GM21786 (cell line): ENCODE results near the gene RAP1GAP2.

Experiments used
- ATAC-seq: cut with Tn5 transposase; IDR thresholded peaks from one replicate; pipeline ENCODE4 v1.9.1; 2021; ENCODE audit not compliant: unreplicated experiment

Gene RAP1GAP2

GRCh38 chr17:2906901-2907300 lies 110.7 kb downstream of the RAP1GAP2 start:
- ATAC-seq = no peak

- no peak for ATAC-seq
These were observed 113.1 kb downstream of the RAP1GAP2 start for GRCh38 chr17:2909175-2909845.

GRCh38 chr17:2909846-2910234 lies 113.6 kb downstream of the RAP1GAP2 start:
- no peak for ATAC-seq

- no peak for ATAC-seq
These were observed 115.0 kb downstream of the RAP1GAP2 start for GRCh38 chr17:2911035-2911754.

GRCh38 chr17:2911755-2912111 lies 115.5 kb downstream of the RAP1GAP2 start:
- no peak for ATAC-seq

GRCh38 chr17:2912754-2913153 lies 116.5 kb downstream of the RAP1GAP2 start:
- ATAC-seq = no peak

- no peak for ATAC-seq
These were observed 120.2 kb downstream of the RAP1GAP2 start for GRCh38 chr17:2916461-2916860.

- no peak for ATAC-seq
These were observed 125.2 kb downstream of the RAP1GAP2 start for GRCh38 chr17:2921443-2921842.

- ATAC-seq = no peak
These were observed 128.0 kb downstream of the RAP1GAP2 start for GRCh38 chr17:2924211-2924610.

GRCh38 chr17:2925011-2925410 lies 128.8 kb downstream of the RAP1GAP2 start:
- ATAC-seq = no peak

- no peak for ATAC-seq
These were observed 129.9 kb downstream of the RAP1GAP2 start for GRCh38 chr17:2926019-2926650.

- ATAC-seq = no peak
These were observed 132.2 kb downstream of the RAP1GAP2 start for GRCh38 chr17:2928294-2928890.

GRCh38 chr17:2929881-2930533 lies 133.8 kb downstream of the RAP1GAP2 start:
- ATAC-seq = no peak

GRCh38 chr17:2931876-2932275 lies 135.6 kb downstream of the RAP1GAP2 start:
- no peak for ATAC-seq

- no peak for ATAC-seq
These were observed 136.7 kb downstream of the RAP1GAP2 start for GRCh38 chr17:2932946-2933345.

GRCh38 chr17:2933606-2934005 lies 137.4 kb downstream of the RAP1GAP2 start:
- ATAC-seq = no peak

GRCh38 chr17:2935632-2936031 lies 139.4 kb downstream of the RAP1GAP2 start:
- no peak for ATAC-seq

GRCh38 chr17:2936351-2936750 lies 140.1 kb downstream of the RAP1GAP2 start:
- no peak for ATAC-seq

GRCh38 chr17:2936771-2937321 lies 140.6 kb downstream of the RAP1GAP2 start:
- no peak for ATAC-seq

- no peak for ATAC-seq
These were observed 141.2 kb downstream of the RAP1GAP2 start for GRCh38 chr17:2937331-2938003.
